IPS-11a (cell line): Measurements from ENCODE around the gene LMBR1L.
"Not testable (repeated sequence)": the region's sequence is repeated elsewhere in the genome, so short reads cannot be mapped to it uniquely, and the experiment has no call there.

Experiments used
- H3K4me3 ChIP-seq: one replicate; pipeline ENCODE4 v1.5.1; 2013; ENCODE audit warnings: low read depth, low read length, control low read depth

LMBR1L gene

DNA sequence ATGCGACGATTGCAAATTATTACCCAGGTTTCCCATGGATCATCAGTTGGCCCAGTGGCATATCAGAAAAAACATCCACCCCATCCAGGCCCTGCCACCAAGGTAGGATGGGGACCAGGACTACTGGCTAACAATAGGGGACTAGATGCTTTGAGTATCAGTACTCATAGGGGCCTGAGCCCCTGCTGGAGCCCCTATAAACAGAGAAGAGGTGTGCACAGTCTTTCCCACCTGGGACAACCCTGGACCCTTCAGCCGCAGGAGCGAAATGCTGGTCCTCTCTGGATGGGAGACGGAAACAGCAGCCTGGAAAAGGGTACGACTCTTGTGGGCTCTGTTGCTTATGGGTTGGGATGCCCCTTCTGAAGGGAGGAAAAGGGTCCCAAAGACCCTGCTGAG lies 21.7 kb downstream of the LMBR1L start:
- H3K4me3 ChIP-seq, result no peak overlapping the region

GRCh38 chr12:49088150-49088931 lies 22.3 kb downstream of the LMBR1L start:
- H3K4me3 ChIP-seq, result no peak overlapping the region

- H3K4me3 ChIP-seq, result no peak overlapping the region
Measured at GRCh38 chr12:49086116-49086515, 24.5 kb downstream of the LMBR1L start.

DNA sequence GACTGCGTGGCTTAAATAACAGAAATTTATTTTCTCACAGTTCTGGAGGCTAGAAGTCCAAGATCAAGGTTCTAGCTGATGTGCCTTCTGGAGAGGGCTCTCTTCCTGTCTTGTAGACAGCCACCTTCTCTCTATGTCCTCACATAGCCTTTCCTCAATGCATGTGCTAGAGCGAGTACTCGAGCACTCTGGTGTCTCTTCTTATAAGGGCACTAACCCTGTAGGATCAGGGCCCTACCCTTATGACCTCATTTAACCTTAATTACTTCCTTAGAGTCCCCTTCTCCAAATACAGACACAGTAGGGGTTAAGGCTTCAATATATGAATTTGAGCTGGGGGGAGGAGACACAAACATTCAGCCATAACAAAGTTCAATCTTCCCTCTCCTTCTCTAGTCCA lies 26.2 kb downstream of the LMBR1L start:
- H3K4me3 ChIP-seq, result no peak overlapping the region

DNA sequence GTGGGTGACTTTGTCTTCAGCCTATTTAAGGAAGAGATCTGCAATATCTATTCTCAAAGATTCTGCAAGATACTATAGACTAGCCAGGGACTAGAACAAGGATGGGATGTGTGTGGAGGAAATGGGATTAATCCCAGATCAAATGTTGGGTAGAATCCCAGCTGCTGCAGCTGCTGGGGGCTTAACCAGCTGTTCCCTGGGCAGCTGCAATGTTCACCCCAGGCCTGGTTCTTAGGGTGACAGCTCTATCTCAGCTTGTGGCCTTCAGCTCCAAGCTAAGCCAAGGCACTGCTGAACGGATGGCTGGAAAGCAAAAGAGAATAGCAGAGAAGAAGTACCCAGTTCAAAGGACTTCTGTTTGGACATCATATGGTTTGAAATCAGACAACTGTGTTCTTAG lies 30.9 kb downstream of the LMBR1L start:
- H3K4me3 ChIP-seq, result no peak overlapping the region

GRCh38 chr12:49070971-49071370 lies 39.7 kb downstream of the LMBR1L start:
- H3K4me3 ChIP-seq, result no peak overlapping the region

DNA sequence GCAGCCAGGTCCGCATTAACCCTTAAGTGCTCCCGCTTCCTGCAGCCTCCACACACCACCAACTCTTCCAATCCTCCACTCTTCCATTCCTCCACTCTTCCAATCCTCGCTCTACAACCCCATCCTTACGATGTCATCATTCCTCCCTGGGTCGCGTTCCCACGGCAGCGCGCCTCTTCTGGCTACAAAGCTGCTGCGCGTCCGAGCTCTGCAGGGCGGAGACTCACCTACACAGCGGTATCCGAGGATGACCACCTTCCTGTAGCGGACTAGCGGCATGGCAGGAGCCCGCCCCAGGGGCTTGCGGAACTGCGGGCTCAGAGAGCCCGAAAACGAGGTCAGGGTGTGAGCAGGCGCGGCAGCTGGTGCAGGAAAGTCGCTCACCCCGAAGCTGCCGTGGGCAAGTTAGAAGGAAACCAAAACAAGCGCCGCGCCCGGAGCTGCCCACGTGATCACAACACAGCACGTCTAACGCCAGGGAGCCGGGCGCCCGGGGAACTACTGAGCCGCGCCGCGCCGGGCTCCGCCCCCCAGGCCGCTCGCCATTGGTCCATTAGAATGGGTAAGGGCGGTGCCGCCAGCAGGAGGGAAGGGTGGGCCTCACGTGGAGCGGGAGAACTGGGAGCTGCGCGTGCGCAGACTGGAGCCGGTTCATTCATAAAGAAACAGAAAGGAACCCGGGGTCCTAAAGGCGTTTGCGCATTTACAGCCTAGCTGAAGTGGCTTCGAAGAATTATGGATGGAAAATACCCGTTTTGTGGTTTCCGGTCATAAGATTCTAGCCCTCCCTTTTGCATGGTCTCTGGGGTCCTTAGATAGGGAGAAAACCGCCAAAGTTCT lies 40.9 kb downstream of the LMBR1L start, which contains the start of gene RHEBL1:
RHEBL1 (minus strand) TSS at position 473 of the 840 bp plus-strand sequence; CDS start at position 279, 194 bp downstream.
- peak within 1 kb of the TSS; percentile 87 for H3K4me3 ChIP-seq

DNA sequence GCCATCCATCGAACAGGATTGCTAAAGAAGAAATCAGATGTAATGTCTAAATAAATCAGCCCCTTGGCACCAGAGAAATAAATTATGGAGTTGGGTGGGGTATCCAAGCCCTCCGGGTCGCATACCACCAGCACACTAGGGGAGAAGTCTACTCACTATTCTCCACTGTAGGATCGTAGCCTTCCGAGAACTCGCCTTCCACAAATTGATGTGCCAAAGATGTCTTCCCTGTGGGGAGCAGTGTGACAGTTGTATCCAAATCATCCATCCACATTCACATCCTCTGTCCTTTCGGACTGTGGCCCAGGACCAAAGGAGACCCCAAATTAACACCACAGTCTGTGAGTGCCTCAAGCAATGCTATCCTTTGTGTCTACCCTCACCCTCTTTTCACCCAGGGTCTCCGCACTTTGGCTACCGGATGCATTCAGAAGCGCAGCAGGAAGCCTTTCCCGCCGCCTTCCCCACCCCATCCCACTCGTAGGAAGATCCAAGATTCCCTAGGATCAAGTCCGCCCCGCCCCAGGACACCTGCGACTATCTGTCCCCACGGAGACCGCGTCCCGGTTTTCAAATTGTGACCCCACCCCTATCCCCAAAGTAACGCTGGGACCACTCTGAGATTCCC lies 41.7 kb downstream of the LMBR1L start:
- peak overlapping the region; percentile 87 for H3K4me3 ChIP-seq

- H3K4me3 ChIP-seq, result no peak overlapping the region
Measured at GRCh38 chr12:49066120-49066519, 44.5 kb downstream of the LMBR1L start.

DNA sequence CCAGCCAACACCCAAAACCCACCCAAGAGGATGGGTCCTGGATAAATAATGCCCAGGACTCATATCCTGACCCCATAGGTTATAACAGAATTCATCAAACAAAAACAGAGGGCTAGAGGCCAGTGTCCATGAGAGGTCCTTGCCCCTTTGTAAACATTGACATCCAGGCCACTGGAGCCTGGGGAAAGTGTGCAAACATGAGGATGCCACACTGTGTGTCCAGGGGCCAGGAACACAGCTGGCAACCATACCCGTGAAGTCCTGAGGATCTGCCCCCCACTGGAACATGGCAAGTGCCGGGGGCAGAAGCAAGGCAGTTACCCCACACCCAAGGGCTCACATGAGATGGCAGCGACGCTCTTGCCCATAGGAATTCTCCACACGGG lies 45.9 kb downstream of the LMBR1L start:
- no peak overlapping the region for H3K4me3 ChIP-seq

DNA sequence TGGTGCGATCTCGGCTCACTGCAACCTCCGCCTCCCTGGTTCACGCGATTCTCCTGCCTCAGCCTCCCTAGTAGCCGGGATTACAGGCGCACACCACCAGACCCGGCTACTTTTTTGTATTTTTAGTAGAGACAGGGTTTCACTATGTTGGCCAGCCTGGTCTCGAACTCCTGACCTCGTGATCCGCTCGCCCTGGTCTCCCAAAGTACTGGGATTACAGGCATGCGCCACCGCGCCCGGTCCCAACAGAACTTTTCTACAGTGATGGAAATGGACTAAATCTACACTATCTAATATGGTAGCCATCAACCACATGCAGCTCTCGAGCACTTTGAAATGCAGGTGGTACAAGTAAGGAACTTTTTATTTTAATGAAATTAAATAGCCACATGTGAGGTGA lies 48.7 kb downstream of the LMBR1L start:
- H3K4me3 ChIP-seq, result not testable (repeated sequence)

DNA sequence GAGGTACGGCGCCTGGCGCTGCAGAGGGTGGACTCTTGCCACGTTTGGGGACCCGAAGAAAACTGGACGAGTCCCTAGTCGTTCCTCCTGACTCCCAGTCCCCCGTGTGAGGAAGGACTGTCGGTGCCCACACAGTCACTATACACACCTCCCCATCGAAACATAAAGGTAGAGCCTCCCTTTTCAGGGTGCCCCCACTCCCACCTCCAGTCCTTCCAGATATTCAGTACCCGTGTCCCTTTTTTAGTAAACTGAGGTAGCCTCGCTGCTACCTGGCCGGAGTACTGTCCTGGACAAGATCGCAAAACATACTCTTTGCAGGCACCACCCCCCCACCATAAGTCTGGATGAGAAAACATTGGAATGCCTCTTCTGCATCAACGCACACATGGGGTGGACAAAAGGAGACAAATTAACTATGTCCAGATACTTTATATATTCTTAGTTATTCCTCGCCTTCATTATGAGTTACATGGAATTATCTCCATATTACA lies 49.4 kb downstream of the LMBR1L start:
- H3K4me3 ChIP-seq, result peak overlapping the region; percentile 91

- peak within 1 kb of the TSS; percentile 91 for H3K4me3 ChIP-seq
Measured at GRCh38 chr12:49060237-49061156, 50.1 kb downstream of the LMBR1L start, which contains the start of gene KMT2D. Gene KMT2D (minus strand): TSS chr12:49060794. CDS start chr12:49055324, 5,470 bp downstream.

- H3K4me3 ChIP-seq, result peak overlapping the region; percentile 91
Measured at GRCh38 chr12:49059299-49060171, 51.1 kb downstream of the LMBR1L start.

GRCh38 chr12:49059045-49059298 lies 51.7 kb downstream of the LMBR1L start:
- H3K4me3 ChIP-seq, result peak overlapping the region; percentile 91

DNA sequence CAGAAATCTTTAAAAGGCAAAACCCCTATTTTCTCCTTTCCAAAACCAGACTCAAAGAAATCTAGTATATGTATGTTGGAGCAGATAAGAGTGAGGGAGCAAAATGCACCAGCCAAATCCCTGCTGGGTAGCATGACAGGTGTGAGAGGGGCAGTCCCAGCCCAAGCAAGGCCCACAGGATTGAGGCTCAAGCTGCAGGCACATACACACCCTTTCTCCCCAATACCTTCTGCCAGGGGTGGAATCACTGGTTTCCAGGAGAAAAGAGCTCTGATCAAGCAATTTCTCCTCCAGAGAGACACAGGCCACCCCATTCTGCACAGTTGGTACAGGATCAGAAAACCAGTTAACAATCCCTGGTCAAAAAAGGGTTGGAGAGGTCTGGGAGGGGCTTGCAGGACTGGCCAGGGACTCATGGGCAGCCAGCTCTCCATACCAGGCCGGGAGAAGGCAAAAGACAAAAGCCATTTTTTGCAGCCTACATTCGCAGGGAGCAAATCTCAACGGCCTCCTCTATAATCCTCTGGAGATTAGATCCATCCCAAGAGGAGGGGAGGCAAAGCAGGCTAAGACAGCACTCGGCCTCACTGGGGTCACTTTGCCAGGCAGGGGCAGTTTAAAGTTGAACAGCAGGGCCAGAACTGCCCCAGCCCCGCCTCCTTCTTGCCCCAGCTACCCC lies 52.1 kb downstream of the LMBR1L start:
- H3K4me3 ChIP-seq, result peak overlapping the region; percentile 91

- peak overlapping the region; percentile 91 for H3K4me3 ChIP-seq
Measured at GRCh38 chr12:49057888-49058287, 52.8 kb downstream of the LMBR1L start.

DNA sequence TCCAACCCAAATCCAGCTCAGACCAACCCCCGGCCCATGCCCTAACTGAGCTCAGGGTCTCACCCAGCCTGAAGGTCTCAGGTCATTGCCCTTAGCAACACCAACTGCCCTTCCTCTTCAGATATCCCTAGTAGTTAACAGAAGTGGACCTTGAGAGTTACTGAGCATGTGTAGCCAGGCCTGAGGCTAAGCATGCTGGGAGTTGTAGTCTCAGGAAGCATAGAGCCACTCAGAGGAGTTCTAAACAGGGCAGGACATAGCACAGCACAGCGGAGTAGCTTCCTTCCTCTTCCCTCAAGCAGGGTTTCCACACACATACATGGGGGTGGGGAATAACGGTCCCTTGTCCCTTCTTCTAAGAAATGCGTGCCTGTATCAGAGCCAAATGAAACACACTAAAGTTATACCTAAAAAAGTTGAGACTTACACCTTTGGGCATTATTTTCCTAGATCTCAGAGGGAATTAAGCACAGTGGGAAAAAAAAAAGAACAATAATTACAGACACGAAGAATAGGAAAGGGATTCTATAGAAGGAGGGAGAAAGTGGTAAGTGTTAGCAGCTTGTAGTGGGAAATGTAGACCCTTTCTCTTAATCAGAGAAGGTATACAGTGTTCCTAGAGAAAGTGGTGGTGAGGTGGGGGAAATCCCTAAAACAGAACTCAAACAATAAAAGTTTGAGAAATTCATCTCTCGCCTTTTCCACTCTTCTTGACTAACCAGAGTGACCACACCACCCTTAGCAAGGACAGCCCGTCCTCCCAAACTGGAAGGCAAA lies 54.5 kb downstream of the LMBR1L start:
- H3K4me3 ChIP-seq, result no peak overlapping the region
